Ishikawa (cell line): Measurements from ENCODE around the gene ZBTB20.

Experiments used
- CEBPB ChIP-seq: IDR thresholded peaks from 2 replicates; pipeline ENCODE4 v1.6.1; 2012
- CREB1 ChIP-seq: IDR thresholded peaks from 2 replicates; pipeline ENCODE4 v1.6.1; 2012; ENCODE audit warnings: low read depth
- EGR1 ChIP-seq: IDR thresholded peaks from 2 replicates; pipeline ENCODE4 v1.6.1; 2012
- EP300 ChIP-seq: IDR thresholded peaks from 2 replicates; pipeline ENCODE4 v1.6.1; 2012; ENCODE audit warnings: borderline replicate concordance
- FOXM1 ChIP-seq: IDR thresholded peaks from 2 replicates; pipeline ENCODE4 v1.6.1; 2012; ENCODE audit warnings: low read depth, borderline replicate concordance
- NFIC ChIP-seq: IDR thresholded peaks from 2 replicates; pipeline ENCODE4 v1.6.1; 2012
- RAD21 ChIP-seq: IDR thresholded peaks from 2 replicates; pipeline ENCODE4 v1.6.1; 2012; ENCODE audit warnings: low read depth
- REST ChIP-seq: IDR thresholded peaks from 2 replicates; pipeline ENCODE4 v1.6.1; 2012; ENCODE audit warnings: low read depth, mild to moderate bottlenecking
- TAF1 ChIP-seq: IDR thresholded peaks from 2 replicates; pipeline ENCODE4 v1.6.1; 2012; ENCODE audit warnings: low read depth, mild to moderate bottlenecking
- TCF12 ChIP-seq: IDR thresholded peaks from 2 replicates; pipeline ENCODE4 v1.6.1; 2012; ENCODE audit warnings: low read depth
- TEAD4 ChIP-seq: IDR thresholded peaks from 2 replicates; pipeline ENCODE4 v1.6.1; 2012
- YY1 ChIP-seq: IDR thresholded peaks from 2 replicates; pipeline ENCODE4 v1.6.1; 2012; ENCODE audit warnings: low read depth
- ZBTB7A ChIP-seq: IDR thresholded peaks from 2 replicates; pipeline ENCODE4 v1.6.1; 2012; ENCODE audit warnings: low read depth
- TF ChIP-seq, protein P1 (sequence below): IDR thresholded peaks from 2 replicates; pipeline ENCODE4 v1.6.1; 2012
- TF ChIP-seq, protein P2 (sequence below): IDR thresholded peaks from 2 replicates; pipeline ENCODE4 v1.6.1; 2012

Gene ZBTB20

GRCh38 chr3:115169808-115170207 lies 22.7 kb upstream of the ZBTB20 start:
- TF ChIP-seq TEAD4 (no peak), RAD21 (peak; percentile 23), EP300 (no peak)

DNA sequence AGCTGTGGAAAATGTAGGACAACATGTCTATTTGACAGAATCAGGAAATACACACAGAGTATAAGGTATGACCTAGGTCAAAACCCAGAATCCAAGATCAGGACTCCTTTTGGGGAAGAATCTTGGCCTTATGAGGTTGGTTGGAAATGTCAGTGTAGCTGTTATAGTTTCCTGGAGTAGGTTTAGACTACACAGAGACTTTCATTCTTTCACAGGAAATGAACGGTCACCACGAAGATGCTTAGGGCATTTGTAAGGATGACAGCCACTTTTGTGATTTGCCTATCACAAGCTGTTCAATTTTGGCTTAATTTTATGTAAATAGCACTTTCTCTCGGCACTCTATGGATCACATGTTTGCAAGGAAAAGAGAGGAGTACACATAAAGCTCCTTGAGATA lies 18.6 kb upstream of the ZBTB20 start:
- TF ChIP-seq, protein P1, sequence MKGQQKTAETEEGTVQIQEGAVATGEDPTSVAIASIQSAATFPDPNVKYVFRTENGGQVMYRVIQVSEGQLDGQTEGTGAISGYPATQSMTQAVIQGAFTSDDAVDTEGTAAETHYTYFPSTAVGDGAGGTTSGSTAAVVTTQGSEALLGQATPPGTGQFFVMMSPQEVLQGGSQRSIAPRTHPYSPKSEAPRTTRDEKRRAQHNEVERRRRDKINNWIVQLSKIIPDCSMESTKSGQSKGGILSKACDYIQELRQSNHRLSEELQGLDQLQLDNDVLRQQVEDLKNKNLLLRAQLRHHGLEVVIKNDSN = no peak
- TF ChIP-seq FOXM1 (no peak), EP300 (no peak), ZBTB7A (no peak), REST (no peak), EGR1 (no peak), TAF1 (no peak), CREB1 (no peak), TEAD4 (no peak), TCF12 (no peak)

DNA sequence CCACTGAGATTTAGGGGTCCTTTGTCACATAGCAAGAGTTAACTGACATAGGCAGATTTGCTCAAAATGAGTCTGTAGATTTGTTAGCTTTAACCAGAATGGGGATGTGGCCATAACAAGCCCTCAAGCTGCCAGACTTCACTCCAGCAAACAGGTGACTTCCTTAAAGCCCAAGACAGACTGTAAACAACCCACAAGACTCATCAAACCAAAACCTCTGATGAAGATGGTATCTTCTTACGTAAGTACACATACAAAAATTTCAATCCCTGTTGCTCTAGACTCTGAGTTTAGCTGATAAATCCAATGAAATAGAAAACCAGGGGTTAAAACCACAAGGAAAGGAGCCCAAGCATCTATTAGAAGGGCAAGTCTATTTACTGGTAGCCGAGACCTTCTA lies 18.2 kb upstream of the ZBTB20 start:
- TF ChIP-seq TAF1 (no peak), FOXM1 (no peak), NFIC (no peak), EP300 (no peak), TCF12 (no peak), CREB1 (no peak), REST (no peak)
- TF ChIP-seq, protein P1 = no peak

GRCh38 chr3:115164374-115165221 lies 17.5 kb upstream of the ZBTB20 start:
- TF ChIP-seq NFIC (no peak), TCF12 (no peak), TAF1 (no peak), CEBPB (no peak), YY1 (no peak), RAD21 (no peak), FOXM1 (no peak), REST (no peak), TEAD4 (no peak), CREB1 (no peak), ZBTB7A (no peak), EGR1 (no peak), EP300 (no peak)
- TF ChIP-seq, protein P1 = no peak
- TF ChIP-seq, protein P2, sequence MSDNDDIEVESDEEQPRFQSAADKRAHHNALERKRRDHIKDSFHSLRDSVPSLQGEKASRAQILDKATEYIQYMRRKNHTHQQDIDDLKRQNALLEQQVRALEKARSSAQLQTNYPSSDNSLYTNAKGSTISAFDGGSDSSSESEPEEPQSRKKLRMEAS = no peak
